ENCODE data around the gene NSRP1. TPM values are rescaled to one million over a fixed set of nuclear protein-coding genes. Genes with fewer than 3 reads are reported as not detected.
"Not testable (repeated sequence)": the region's sequence is repeated elsewhere in the genome, so short reads cannot be mapped to it uniquely, and the experiment has no call there.

The NSRP1 gene
- total RNA-seq, 1 donor = 12.7 TPM

GRCh38 chr17:30074730-30075129 is 41.9 kb upstream of the NSRP1 start:
- Histone ChIP-seq H3K27ac (ENCODE audit: low read depth, low read length) (no peak overlapping the region), H3K27me3 (ENCODE audit: insufficient read depth, low read length) (peaks cover 32% of the 10 kb centered on the region), H3K4me3 (ENCODE audit: insufficient read depth, low read length) (no peak overlapping the region), H3K36me3 (ENCODE audit: insufficient read depth, low read length) (no peaks in the 10 kb centered on the region), H3K79me2 (ENCODE audit: insufficient read depth, low read length) (no peaks in the 10 kb centered on the region), H2AFZ (ENCODE audit: low read length) (no peak overlapping the region), H4K20me1 (ENCODE audit: insufficient read depth, low read length) (no peaks in the 10 kb centered on the region), H3K4me1 (ENCODE audit: insufficient read depth, low read length) (no peaks in the 10 kb centered on the region), H3K9me3 (ENCODE audit: low read depth, low read length) (no peaks in the 10 kb centered on the region), H3K4me2 (ENCODE audit: insufficient read depth, low read length) (no peak overlapping the region)
- TF ChIP-seq, protein P1, sequence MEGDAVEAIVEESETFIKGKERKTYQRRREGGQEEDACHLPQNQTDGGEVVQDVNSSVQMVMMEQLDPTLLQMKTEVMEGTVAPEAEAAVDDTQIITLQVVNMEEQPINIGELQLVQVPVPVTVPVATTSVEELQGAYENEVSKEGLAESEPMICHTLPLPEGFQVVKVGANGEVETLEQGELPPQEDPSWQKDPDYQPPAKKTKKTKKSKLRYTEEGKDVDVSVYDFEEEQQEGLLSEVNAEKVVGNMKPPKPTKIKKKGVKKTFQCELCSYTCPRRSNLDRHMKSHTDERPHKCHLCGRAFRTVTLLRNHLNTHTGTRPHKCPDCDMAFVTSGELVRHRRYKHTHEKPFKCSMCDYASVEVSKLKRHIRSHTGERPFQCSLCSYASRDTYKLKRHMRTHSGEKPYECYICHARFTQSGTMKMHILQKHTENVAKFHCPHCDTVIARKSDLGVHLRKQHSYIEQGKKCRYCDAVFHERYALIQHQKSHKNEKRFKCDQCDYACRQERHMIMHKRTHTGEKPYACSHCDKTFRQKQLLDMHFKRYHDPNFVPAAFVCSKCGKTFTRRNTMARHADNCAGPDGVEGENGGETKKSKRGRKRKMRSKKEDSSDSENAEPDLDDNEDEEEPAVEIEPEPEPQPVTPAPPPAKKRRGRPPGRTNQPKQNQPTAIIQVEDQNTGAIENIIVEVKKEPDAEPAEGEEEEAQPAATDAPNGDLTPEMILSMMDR (IDR thresholded peaks at IDR 0.05; ENCODE audit: extremely low read depth, low read depth, low read length) = no peak
- no peak for DNase-seq (ENCODE audit: insufficient read length, low spot score, missing footprints)

DNA sequence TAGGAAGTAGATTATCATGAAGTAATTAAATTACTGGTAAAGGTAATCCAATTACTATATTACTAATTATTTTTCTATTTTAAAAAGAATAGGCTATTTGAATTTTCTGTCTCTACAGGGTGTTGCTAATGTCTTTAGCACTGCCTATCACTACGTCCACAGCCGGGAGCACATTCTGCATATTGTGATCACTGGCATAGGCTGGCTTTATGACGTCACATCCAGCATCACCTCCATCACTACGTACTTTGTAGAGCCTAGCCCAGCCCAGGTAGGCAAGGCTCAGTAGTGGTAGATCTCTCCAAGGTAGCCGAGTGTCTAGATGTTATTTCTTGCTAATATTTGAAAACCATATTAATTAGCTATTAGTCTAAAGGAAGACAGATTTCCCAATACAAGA is 33.8 kb upstream of the NSRP1 start:
- Histone ChIP-seq H3K27me3 (ENCODE audit: insufficient read depth, low read length) (peaks cover 44% of the 10 kb centered on the region), H3K79me2 (ENCODE audit: insufficient read depth, low read length) (no peaks in the 10 kb centered on the region), H3K4me1 (ENCODE audit: insufficient read depth, low read length) (no peaks in the 10 kb centered on the region), H4K20me1 (ENCODE audit: insufficient read depth, low read length) (no peaks in the 10 kb centered on the region), H2AFZ (ENCODE audit: low read length) (no peak overlapping the region), H3K36me3 (ENCODE audit: insufficient read depth, low read length) (no peaks in the 10 kb centered on the region), H3K27ac (ENCODE audit: low read depth, low read length) (no peak overlapping the region), H3K4me3 (ENCODE audit: insufficient read depth, low read length) (no peak overlapping the region), H3K4me2 (ENCODE audit: insufficient read depth, low read length) (no peak overlapping the region), H3K9me3 (ENCODE audit: low read depth, low read length) (no peaks in the 10 kb centered on the region)
- DNase-seq (ENCODE audit: insufficient read length, low spot score, missing footprints) = no peak
- TF ChIP-seq, protein P1 (IDR thresholded peaks at IDR 0.05; ENCODE audit: extremely low read depth, low read depth, low read length) = no peak

DNA sequence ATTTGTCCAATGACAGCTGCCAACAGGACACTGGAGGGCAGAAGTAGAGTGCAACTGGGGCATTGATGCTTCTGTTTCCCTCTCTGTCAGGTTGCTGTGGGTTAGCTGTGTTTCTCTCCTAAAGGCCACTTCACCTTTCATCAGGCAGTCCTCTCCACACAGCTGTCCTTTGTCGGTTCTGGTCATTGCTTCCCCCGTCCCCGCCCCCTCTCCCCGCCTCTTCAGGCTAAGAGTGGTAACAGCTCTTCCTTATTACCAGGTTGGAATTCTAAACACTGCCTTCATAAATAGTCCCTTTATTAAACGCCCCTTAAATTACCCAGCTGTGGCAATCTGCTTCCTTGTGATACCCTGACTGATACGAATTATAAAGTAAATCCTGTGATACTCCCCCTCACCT is 31.8 kb upstream of the NSRP1 start:
- Histone ChIP-seq H3K27me3 (ENCODE audit: insufficient read depth, low read length) (peaks cover 28% of the 10 kb centered on the region), H3K4me1 (ENCODE audit: insufficient read depth, low read length) (no peaks in the 10 kb centered on the region), H2AFZ (ENCODE audit: low read length) (no peak overlapping the region), H4K20me1 (ENCODE audit: insufficient read depth, low read length) (no peaks in the 10 kb centered on the region), H3K27ac (ENCODE audit: low read depth, low read length) (no peak overlapping the region), H3K36me3 (ENCODE audit: insufficient read depth, low read length) (no peaks in the 10 kb centered on the region), H3K4me2 (ENCODE audit: insufficient read depth, low read length) (no peak overlapping the region), H3K79me2 (ENCODE audit: insufficient read depth, low read length) (no peaks in the 10 kb centered on the region), H3K4me3 (ENCODE audit: insufficient read depth, low read length) (no peak overlapping the region), H3K9me3 (ENCODE audit: low read depth, low read length) (no peaks in the 10 kb centered on the region)
- TF ChIP-seq, protein P1 (IDR thresholded peaks at IDR 0.05; ENCODE audit: extremely low read depth, low read depth, low read length) = no peak
- DNase-seq (ENCODE audit: insufficient read length, low spot score, missing footprints) = no peak

DNA sequence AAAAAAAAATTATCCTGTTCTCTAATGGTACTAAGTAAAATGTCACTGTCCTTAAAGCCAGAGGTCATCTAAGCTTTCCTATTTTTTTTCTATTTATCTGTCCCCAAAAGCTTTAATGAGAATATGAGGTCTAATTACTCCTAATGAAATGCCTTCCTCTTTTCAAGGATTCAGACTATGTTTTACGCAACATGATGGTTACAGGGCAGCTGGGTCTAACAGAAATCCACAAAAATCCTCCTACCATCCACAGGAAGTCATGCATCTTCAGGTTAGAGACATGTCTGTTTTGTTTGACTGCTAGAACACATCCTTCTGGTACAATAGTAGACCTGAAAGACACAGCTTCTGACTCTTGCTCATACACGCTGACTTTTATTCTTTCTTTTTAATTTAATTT is 29.7 kb upstream of the NSRP1 start:
- H3K27ac ChIP-seq (ENCODE audit: low read depth, low read length) = no peak overlapping the region
- no peak overlapping the region for H3K4me3 ChIP-seq (ENCODE audit: insufficient read depth, low read length)
- H3K4me1 ChIP-seq (ENCODE audit: insufficient read depth, low read length) = peaks cover 9% of the 10 kb centered on the region
- DNase-seq (ENCODE audit: insufficient read length, low spot score, missing footprints) = no peak
- TF ChIP-seq, protein P1 (IDR thresholded peaks at IDR 0.05; ENCODE audit: extremely low read depth, low read depth, low read length) = no peak
- H3K9me3 ChIP-seq (ENCODE audit: low read depth, low read length) = no peaks in the 10 kb centered on the region
- H3K79me2 ChIP-seq (ENCODE audit: insufficient read depth, low read length) = no peaks in the 10 kb centered on the region
- peaks cover 18% of the 10 kb centered on the region for H3K27me3 ChIP-seq (ENCODE audit: insufficient read depth, low read length)
- H2AFZ ChIP-seq (ENCODE audit: low read length) = no peak overlapping the region
- no peak overlapping the region for H3K4me2 ChIP-seq (ENCODE audit: insufficient read depth, low read length)
- H4K20me1 ChIP-seq (ENCODE audit: insufficient read depth, low read length) = no peaks in the 10 kb centered on the region
- H3K36me3 ChIP-seq (ENCODE audit: insufficient read depth, low read length) = no peaks in the 10 kb centered on the region

DNA sequence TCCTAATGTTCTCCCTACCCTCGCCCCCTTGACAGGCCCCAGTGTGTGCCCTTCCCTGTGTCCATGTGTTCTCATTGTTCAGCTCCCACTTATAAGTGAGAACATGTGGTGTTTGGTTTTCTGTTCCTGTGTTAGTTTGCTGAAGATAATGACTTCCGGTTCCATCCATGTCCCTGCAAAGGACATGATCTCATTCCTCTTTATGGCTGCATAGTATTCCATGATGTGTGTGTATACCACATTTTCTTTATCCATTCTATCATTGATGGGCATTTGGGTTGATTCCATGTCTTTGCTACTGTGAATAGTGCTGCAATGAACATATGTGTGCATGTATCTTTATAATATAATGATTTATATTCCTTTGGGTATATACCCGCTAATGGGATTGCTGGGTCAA is 29.2 kb upstream of the NSRP1 start:
- H4K20me1 ChIP-seq (ENCODE audit: insufficient read depth, low read length); H3K9me3 ChIP-seq (ENCODE audit: low read depth, low read length); H3K79me2 ChIP-seq (ENCODE audit: insufficient read depth, low read length); H3K36me3 ChIP-seq (ENCODE audit: insufficient read depth, low read length); H2AFZ ChIP-seq (ENCODE audit: low read length); H3K4me2 ChIP-seq (ENCODE audit: insufficient read depth, low read length); H3K4me3 ChIP-seq (ENCODE audit: insufficient read depth, low read length); DNase-seq (ENCODE audit: insufficient read length, low spot score, missing footprints); H3K27ac ChIP-seq (ENCODE audit: low read depth, low read length): not testable (repeated sequence)
- peaks cover 16% of the 10 kb centered on the region for H3K27me3 ChIP-seq (ENCODE audit: insufficient read depth, low read length)
- peaks cover 12% of the 10 kb centered on the region for H3K4me1 ChIP-seq (ENCODE audit: insufficient read depth, low read length)
